CD14-positive monocyte (primary cell): Measurements from ENCODE around the gene GOLGA7B. TPM values are rescaled to one million over a fixed set of nuclear protein-coding genes. Genes with fewer than 3 reads are reported as not detected.
"Not testable (repeated sequence)": the region's sequence is repeated elsewhere in the genome, so short reads cannot be mapped to it uniquely, and the experiment has no call there.

ENCODE experiments used
- DNase-seq, 3 donors: peaks; one replicate each; pipeline ENCODE4 v3.0.0-alpha.2; 2011 to 2022
- H2AFZ ChIP-seq: 2 replicates; pipeline ENCODE4 v1.6.0; 2012; ENCODE audit warnings: mild to moderate bottlenecking, low read depth, low read length, inconsistent platforms; ENCODE audit not compliant: insufficient read depth, poor library complexity, severe bottlenecking
- H3K27ac ChIP-seq, 2 donors: 1 replicate in 1 of 2; 2 replicates in 1 of 2; pipeline ENCODE4 v1.5.1; 2012 to 2013; ENCODE audit warnings: low read length in 2 of 2, control low read depth in 1 of 2, inconsistent platforms in 1 of 2, low read depth in 1 of 2, mild to moderate bottlenecking in 1 of 2
- H3K27me3 ChIP-seq, 2 donors: one replicate each; pipeline versions ENCODE4 v1.6.0 to v1.6.1; 2011 to 2013; ENCODE audit warnings: low read length in 2 of 2; ENCODE audit not compliant: control insufficient read depth in 2 of 2, insufficient read depth in 2 of 2
- H3K36me3 ChIP-seq, 2 donors: replicated peaks in 1 of 2; 1 replicate in 1 of 2; 2 replicates in 1 of 2; pipeline versions ENCODE4 v1.5.1 to v1.6.1; 2012 to 2013; ENCODE audit warnings: low read length in 2 of 2, control low read depth in 1 of 2, inconsistent platforms in 1 of 2, mild to moderate bottlenecking in 1 of 2; ENCODE audit not compliant: insufficient read depth in 2 of 2, control insufficient read depth in 1 of 2
- H3K4me1 ChIP-seq, 2 donors: 1 replicate in 1 of 2; 2 replicates in 1 of 2; pipeline versions ENCODE4 v1.5.1 to v1.6.1; 2012 to 2013; ENCODE audit warnings: low read length in 2 of 2, control low read depth in 1 of 2, inconsistent platforms in 1 of 2, mild to moderate bottlenecking in 1 of 2, moderate library complexity in 1 of 2; ENCODE audit not compliant: insufficient read depth in 2 of 2, control insufficient read depth in 1 of 2
- H3K4me2 ChIP-seq: replicated peaks from 2 replicates; pipeline ENCODE3; 2012; ENCODE audit warnings: low read length, moderate library complexity, mild to moderate bottlenecking; ENCODE audit not compliant: poor library complexity, severe bottlenecking; ENCODE audit errors: extremely low read depth
- H3K4me3 ChIP-seq, 3 experiments: fragments of 200-600 bp in 1 of 3; sonication (generic) in 1 of 3; replicated peaks in 1 of 3; 1 replicate in 2 of 3; 2 replicates in 1 of 3; pipeline ENCODE4 v1.5.1; 2011 to 2013; ENCODE audit warnings: low read length in 3 of 3, mild to moderate bottlenecking in 3 of 3, control low read depth in 2 of 3, low read depth in 2 of 3, inconsistent platforms in 1 of 3, moderate library complexity in 1 of 3
- H3K79me2 ChIP-seq: 2 replicates; pipeline ENCODE4 v1.6.0; 2012; ENCODE audit warnings: mild to moderate bottlenecking, control low read depth, inconsistent platforms, low read length, moderate library complexity; ENCODE audit not compliant: insufficient read depth
- H3K9ac ChIP-seq: 2 replicates; pipeline ENCODE4 v1.6.0; 2017; ENCODE audit warnings: low read length, mild to moderate bottlenecking; ENCODE audit not compliant: insufficient read depth, poor library complexity, severe bottlenecking
- H3K9me3 ChIP-seq, 2 donors: replicated peaks in 1 of 2; 1 replicate in 1 of 2; 2 replicates in 1 of 2; pipeline versions ENCODE4 v1.5.1 to v1.6.1; 2012 to 2013; ENCODE audit warnings: low read length in 2 of 2, control low read depth in 1 of 2; ENCODE audit not compliant: control insufficient read depth in 1 of 2, insufficient read depth in 1 of 2
- H4K20me1 ChIP-seq: 2 replicates; pipeline ENCODE4 v1.6.0; 2012; ENCODE audit warnings: mild to moderate bottlenecking, low read length, control low read depth, moderate library complexity; ENCODE audit not compliant: insufficient read depth
- H3K27ac Mint-ChIP-seq, 7 donors: one replicate each; pipeline ENCODE4 v1.8.0; 2020; ENCODE audit warnings: mild to moderate bottlenecking in 7 of 7, mixed read lengths in 7 of 7, moderate library complexity in 6 of 7, inconsistent platforms in 2 of 7
- H3K27me3 Mint-ChIP-seq, 3 donors: one replicate each; pipeline ENCODE4 v1.8.0; 2021 to 2022; ENCODE audit warnings: low read depth in 3 of 3, mild to moderate bottlenecking in 3 of 3, mixed read lengths in 3 of 3, moderate library complexity in 3 of 3, inconsistent platforms in 1 of 3
- H3K36me3 Mint-ChIP-seq, 2 donors: one replicate each; pipeline ENCODE4 v1.8.0; 2020; ENCODE audit warnings: mixed read lengths in 2 of 2, inconsistent platforms in 1 of 2, mild to moderate bottlenecking in 1 of 2
- H3K4me1 Mint-ChIP-seq: one replicate; pipeline ENCODE4 v1.8.0; 2020; ENCODE audit warnings: mild to moderate bottlenecking, mixed read lengths
- H3K4me3 Mint-ChIP-seq, 2 donors: one replicate each; pipeline ENCODE4 v1.8.0; 2020; ENCODE audit warnings: mild to moderate bottlenecking in 2 of 2, mixed read lengths in 2 of 2, moderate library complexity in 1 of 2
- H3K9me3 Mint-ChIP-seq, 7 donors: one replicate each; pipeline ENCODE4 v1.8.0; 2020 to 2022; ENCODE audit warnings: mixed read lengths in 7 of 7, mild to moderate bottlenecking in 6 of 7, moderate library complexity in 6 of 7, inconsistent platforms in 2 of 7
- CTCF ChIP-seq: fragments of 200-600 bp; IDR thresholded peaks from one replicate; pipeline ENCODE4 v1.8.0; 2022; ENCODE audit warnings: antibody characterized with exemption, mild to moderate bottlenecking
- WGBS: methylation state at CpG from one replicate; pipeline ENCODE4 v1.1.5; 2013; ENCODE audit warnings: missing lambda C conversion rate; ENCODE audit not compliant: insufficient coverage; 5-methylcytosine and 5-hydroxymethylcytosine counted together
- intact Hi-C, 2 donors: fragments of 100-400 bp; cut with micrococcal nuclease; formaldehyde crosslinking; loops; one replicate each; pipeline versions ENCODE4 v1.15.0 to v1.15.1; 2023
- polyA plus RNA-seq, 3 donors: library from polyadenylated mRNA; depleted of rRNA in 1 of 3; unstranded in 2 of 3; stranded (reverse) in 1 of 3; fragments of 300-500 nt in 2 of 3; fragments of >200 nt in 1 of 3; fragmentation: Illumina TruSeq in 2 of 3; gene quantifications; 1 replicate in 2 of 3; 2 replicates in 1 of 3; pipeline ENCODE4 v1.2.3, GENCODE V29; 2012 to 2021

Gene GOLGA7B
- polyA plus RNA-seq, 3 donors, result 0.03 TPM; not detected in 2

DNA sequence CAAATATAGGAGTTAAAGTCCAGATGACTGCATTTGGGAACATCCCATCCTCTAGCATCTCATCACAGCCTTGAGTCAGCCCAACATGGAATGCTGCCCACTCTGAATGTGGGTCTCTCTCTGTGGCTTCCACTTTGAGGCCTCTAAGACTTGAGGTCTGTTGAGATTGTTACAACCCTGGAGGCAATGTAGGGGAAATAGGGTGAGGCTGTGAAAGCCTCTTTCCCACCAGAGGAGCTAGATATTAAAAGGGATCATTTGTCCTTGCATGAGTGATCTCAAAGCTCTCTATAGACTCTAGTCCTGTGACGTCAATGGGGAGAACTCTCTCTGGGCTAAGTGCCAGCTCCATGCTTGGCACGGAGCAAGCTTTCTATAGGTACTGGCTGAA lies 6.4 kb upstream of the GOLGA7B start:
- H3K27me3 ChIP-seq, result peaks cover 21 to 31% of the 10 kb centered on the region in 2 donors
- H3K4me2 ChIP-seq, result no peak overlapping the region
- 67% methylated on average over 1 of the region's 2 CpGs for WGBS
- no peaks in the 10 kb centered on the region for H3K36me3 Mint-ChIP-seq
- H2AFZ ChIP-seq, result no peak overlapping the region
- peaks cover 0 to 9% (median 3%) of the 10 kb centered on the region in 7 donors for H3K9me3 Mint-ChIP-seq
- H3K4me1 ChIP-seq, result peaks cover 0 to 6% of the 10 kb centered on the region in 2 donors
- no peaks in the 10 kb centered on the region for H3K79me2 ChIP-seq
- DNase-seq, result no peak
- intact Hi-C loops, result no loop called here
- no peak overlapping the region for H3K4me3 Mint-ChIP-seq
- H3K36me3 ChIP-seq, result no peaks in the 10 kb centered on the region
- peaks cover 10% of the 10 kb centered on the region for H3K4me1 Mint-ChIP-seq
- peaks cover 23 to 48% (median 32%) of the 10 kb centered on the region in 3 donors for H3K27me3 Mint-ChIP-seq
- H3K27ac ChIP-seq, result no peak overlapping the region
- no peak for TF ChIP-seq CTCF
- H3K9ac ChIP-seq, result no peak overlapping the region
- no peak overlapping the region for H3K4me3 ChIP-seq
- no peak overlapping the region for H3K27ac Mint-ChIP-seq
- H3K9me3 ChIP-seq, result no peaks in the 10 kb centered on the region
- no peaks in the 10 kb centered on the region for H4K20me1 ChIP-seq

- H3K79me2 ChIP-seq, DNase-seq, H3K4me1 ChIP-seq, H4K20me1 ChIP-seq, H3K4me3 ChIP-seq, intact Hi-C loops, H3K9me3 ChIP-seq, H2AFZ ChIP-seq, H3K27ac Mint-ChIP-seq, H3K9ac ChIP-seq, H3K27ac ChIP-seq, H3K36me3 ChIP-seq, H3K4me2 ChIP-seq, H3K36me3 Mint-ChIP-seq: not testable (repeated sequence)
- H3K4me1 Mint-ChIP-seq, result peaks cover 12% of the 10 kb centered on the region
- H3K9me3 Mint-ChIP-seq, result peaks cover 0 to 14% (median 3%) of the 10 kb centered on the region in 7 donors
- H3K27me3 Mint-ChIP-seq, result peaks cover 27 to 53% (median 35%) of the 10 kb centered on the region in 3 donors
- H3K27me3 ChIP-seq, result peaks cover 24 to 36% of the 10 kb centered on the region in 2 donors
- WGBS, result 100% methylated on average over 1 of the region's 2 CpGs
- peak overlapping the region in 1 of 2 donors; percentile 68 for H3K4me3 Mint-ChIP-seq
These were observed 5.7 kb upstream of the GOLGA7B start for GRCh38 chr10:97843972-97844371.
